ENCODE results near the gene GTF2A1.

DNA sequence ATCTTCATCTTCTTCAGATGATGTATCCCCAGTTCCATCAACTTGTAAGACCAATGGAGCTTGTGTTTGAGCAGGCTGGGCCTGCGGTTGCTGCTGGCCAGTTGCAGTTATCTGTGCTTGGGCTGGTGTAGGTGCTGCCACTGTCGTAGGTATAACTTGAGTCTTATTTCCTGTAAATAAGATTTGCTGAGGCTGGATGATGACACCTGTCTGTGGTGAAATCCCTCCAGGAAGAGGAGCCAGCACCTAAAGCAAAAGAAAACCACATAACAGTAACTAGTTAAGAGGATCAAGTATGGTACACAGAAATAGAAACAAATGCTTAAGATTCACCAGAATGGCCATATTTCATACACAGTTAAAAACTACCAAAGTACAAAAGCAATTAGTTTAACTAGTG, 28.2 kb downstream of the GTF2A1 start:
- no peak for TF ChIP-seq CTCF (IDR thresholded peaks at IDR 0.05)
- TF ChIP-seq POLR2A (IDR thresholded peaks at IDR 0.05): no peak
